H1 (cell line): ENCODE measurements around the gene ARID1B. TPM values are rescaled to one million over a fixed set of nuclear protein-coding genes. Genes with fewer than 3 reads are reported as not detected.

Experiments
- BRCA1 ChIP-seq: IDR thresholded peaks from 2 replicates; pipeline ENCODE4 v1.6.1; 2012; ENCODE audit warnings: low read depth, low read length, improper control_type of control experiment
- SAP30 ChIP-seq: fragments of 300-600 bp; sonication (generic); IDR thresholded peaks from 2 replicates; pipeline ENCODE4 v1.7.1; 2012; ENCODE audit warnings: low read length, moderate library complexity, mild to moderate bottlenecking, inconsistent platforms; ENCODE audit not compliant: insufficient read depth, insufficient replicate concordance
- SIX5 ChIP-seq: IDR thresholded peaks from 2 replicates; pipeline ENCODE4 v1.6.1; 2011; ENCODE audit warnings: mild to moderate bottlenecking, low read depth, low read length
- polyA plus RNA-seq, 7 experiments: library from polyadenylated mRNA; depleted of rRNA in 3 of 7; stranded (reverse) in 5 of 7; unstranded in 2 of 7; fragments of >200 nt in 5 of 7; fragments of 200-250 nt in 2 of 7; gene quantifications; 1 replicate in 5 of 7; 2 replicates in 1 of 7; 4 replicates in 1 of 7; pipeline versions ENCODE4 v1.2.1 to v1.2.3, GENCODE V29; 2011 to 2013; ENCODE audit warnings: missing spikeins in 2 of 7, mixed read lengths in 2 of 7
- total RNA-seq: library from RNA; stranded (reverse); fragmentation: NEBNext Ultra II Directional; extraction: Animal tissue kit (Norgen Biotek cat#: 25700); gene quantifications from 2 replicates; pipeline ENCODE4 v1.2.1, GENCODE V29; 2021

The ARID1B gene
- total and polyA plus RNA-seq, 2 of the 8 experiments (the other 6 are each of a cell fraction or from before 2014, with no cell fraction given): 24.3 to 70.3 TPM

- TF ChIP-seq BRCA1 (no peak), SIX5 (no peak), SAP30 (no peak)
These were observed 132.8 kb downstream of the ARID1B start (continued) for GRCh38 chr6:156910011-156910334.
